SK-N-SH treated with all-trans-retinoic acid at 6 μM for 48 hours (cell line): ENCODE data around the gene SLC22A3.

Source experiments
- ATAC-seq: fragments of 200-7000 bp; cut with Tn5 transposase; 3 replicates; pipeline ENCODE4 v1.9.1; 2020; ENCODE audit warnings: mild to moderate bottlenecking, moderate library complexity
- ARNTL ChIP-seq: fragments of 450-650 bp; formaldehyde crosslinking; IDR thresholded peaks from 2 replicates; pipeline ENCODE4 v1.5.0; 2020; ENCODE audit warnings: low read depth, mild to moderate bottlenecking, moderate library complexity, borderline replicate concordance
- BACH2 ChIP-seq: fragments of 250-450 bp; sonication (Bioruptor Pico); IDR thresholded peaks from 2 replicates; pipeline ENCODE4 v1.9.0; 2021; ENCODE audit warnings: mild to moderate bottlenecking, borderline replicate concordance
- CREB5 ChIP-seq: fragments of 250-450 bp; sonication (Bioruptor Pico); IDR thresholded peaks from 2 replicates; pipeline ENCODE4 v1.5.1; 2020; ENCODE audit warnings: low read depth, mild to moderate bottlenecking, moderate library complexity
- CSDC2 ChIP-seq: fragments of 250-450 bp; sonication (Bioruptor Pico); IDR thresholded peaks from 2 replicates; pipeline ENCODE4 v1.5.0; 2020; ENCODE audit warnings: mild to moderate bottlenecking, moderate library complexity
- CSRNP3 ChIP-seq: fragments of 250-450 bp; sonication (Bioruptor Pico); IDR thresholded peaks from 2 replicates; pipeline ENCODE4 v1.5.1; 2021; ENCODE audit warnings: mild to moderate bottlenecking, moderate library complexity
- ESRRG ChIP-seq: fragments of 250-450 bp; sonication (Bioruptor Pico); IDR thresholded peaks from 2 replicates; pipeline ENCODE4 v1.6.1; 2021; ENCODE audit warnings: mild to moderate bottlenecking
- GLIS3 ChIP-seq: fragments of 250-450 bp; sonication (Bioruptor Pico); IDR thresholded peaks from 2 replicates; pipeline ENCODE4 v1.5.0; 2020; ENCODE audit warnings: mild to moderate bottlenecking, moderate library complexity
- ISL1 ChIP-seq: fragments of 250-450 bp; sonication (Bioruptor Pico); IDR thresholded peaks from 2 replicates; pipeline ENCODE4 v2.1.2; 2022; ENCODE audit warnings: mild to moderate bottlenecking, moderate library complexity
- OSR1 ChIP-seq: fragments of 250-450 bp; sonication (Bioruptor Pico); IDR thresholded peaks from 2 replicates; pipeline ENCODE4 v1.8.0; 2022; ENCODE audit warnings: moderate library complexity, mild to moderate bottlenecking, inconsistent platforms
- POU6F1 ChIP-seq: fragments of 250-450 bp; sonication (Bioruptor Pico); IDR thresholded peaks from 2 replicates; pipeline ENCODE4 v1.8.0; 2021; ENCODE audit warnings: low read depth, mild to moderate bottlenecking, moderate library complexity, borderline replicate concordance
- PPARA ChIP-seq: fragments of 250-450 bp; sonication (Bioruptor Pico); IDR thresholded peaks from 2 replicates; pipeline ENCODE4 v1.5.0; 2020; ENCODE audit warnings: mild to moderate bottlenecking, borderline replicate concordance
- RARB ChIP-seq: fragments of 250-450 bp; sonication (Bioruptor Pico); IDR thresholded peaks from 2 replicates; pipeline ENCODE4 v1.8.0; 2021; ENCODE audit warnings: mild to moderate bottlenecking, moderate library complexity
- SNAI2 ChIP-seq: fragments of 250-450 bp; sonication (Bioruptor Pico); IDR thresholded peaks from 2 replicates; pipeline ENCODE4 v1.5.0; 2020; ENCODE audit warnings: mild to moderate bottlenecking, moderate library complexity
- TCF4 ChIP-seq: fragments of 250-450 bp; sonication (Bioruptor Pico); IDR thresholded peaks from 2 replicates; pipeline ENCODE4 v1.8.0; 2021; ENCODE audit warnings: mild to moderate bottlenecking, moderate library complexity, borderline replicate concordance
- TOX ChIP-seq: fragments of 250-450 bp; sonication (Bioruptor Pico); IDR thresholded peaks from 2 replicates; pipeline ENCODE4 v1.8.0; 2021; ENCODE audit warnings: mild to moderate bottlenecking, moderate library complexity, borderline replicate concordance
- ZC3H10 ChIP-seq: fragments of 250-450 bp; sonication (Bioruptor Pico); IDR thresholded peaks from 2 replicates; pipeline ENCODE4 v1.5.1; 2021; ENCODE audit warnings: mild to moderate bottlenecking, moderate library complexity
- ZFP3 ChIP-seq: fragments of 250-450 bp; sonication (Bioruptor Pico); IDR thresholded peaks from 2 replicates; pipeline ENCODE4 v1.5.0; 2020; ENCODE audit warnings: mild to moderate bottlenecking, moderate library complexity
- ZNF70 ChIP-seq: fragments of 450-650 bp; formaldehyde crosslinking; IDR thresholded peaks from 2 replicates; pipeline ENCODE4 v1.5.0; 2020; ENCODE audit warnings: mild to moderate bottlenecking, moderate library complexity
- ZNF8 ChIP-seq: fragments of 450-650 bp; formaldehyde crosslinking; IDR thresholded peaks from 2 replicates; pipeline ENCODE4 v1.5.0; 2020; ENCODE audit warnings: mild to moderate bottlenecking, moderate library complexity
- TF ChIP-seq, protein P1 (sequence below): fragments of 250-450 bp; sonication (Bioruptor Pico); IDR thresholded peaks from 2 replicates; pipeline ENCODE4 v1.8.0; 2020; ENCODE audit warnings: mild to moderate bottlenecking, moderate library complexity, borderline replicate concordance
- TF ChIP-seq, protein P2 (sequence below): fragments of 250-450 bp; sonication (Bioruptor Pico); IDR thresholded peaks from 2 replicates; pipeline ENCODE4 v1.5.0; 2020; ENCODE audit warnings: mild to moderate bottlenecking, moderate library complexity

The SLC22A3 gene

GRCh38 chr6:160327981-160328380, 20.2 kb upstream of the SLC22A3 start:
- no peak for TF ChIP-seq ZNF8 (CRISPR knock-in tag)
- TF ChIP-seq, protein P1, sequence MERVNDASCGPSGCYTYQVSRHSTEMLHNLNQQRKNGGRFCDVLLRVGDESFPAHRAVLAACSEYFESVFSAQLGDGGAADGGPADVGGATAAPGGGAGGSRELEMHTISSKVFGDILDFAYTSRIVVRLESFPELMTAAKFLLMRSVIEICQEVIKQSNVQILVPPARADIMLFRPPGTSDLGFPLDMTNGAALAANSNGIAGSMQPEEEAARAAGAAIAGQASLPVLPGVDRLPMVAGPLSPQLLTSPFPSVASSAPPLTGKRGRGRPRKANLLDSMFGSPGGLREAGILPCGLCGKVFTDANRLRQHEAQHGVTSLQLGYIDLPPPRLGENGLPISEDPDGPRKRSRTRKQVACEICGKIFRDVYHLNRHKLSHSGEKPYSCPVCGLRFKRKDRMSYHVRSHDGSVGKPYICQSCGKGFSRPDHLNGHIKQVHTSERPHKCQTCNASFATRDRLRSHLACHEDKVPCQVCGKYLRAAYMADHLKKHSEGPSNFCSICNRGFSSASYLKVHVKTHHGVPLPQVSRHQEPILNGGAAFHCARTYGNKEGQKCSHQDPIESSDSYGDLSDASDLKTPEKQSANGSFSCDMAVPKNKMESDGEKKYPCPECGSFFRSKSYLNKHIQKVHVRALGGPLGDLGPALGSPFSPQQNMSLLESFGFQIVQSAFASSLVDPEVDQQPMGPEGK (CRISPR knock-in tag), result no peak
- no peak for TF ChIP-seq CSDC2 (CRISPR knock-in tag)
- no peak for TF ChIP-seq ARNTL (CRISPR knock-in tag)
- no peak for TF ChIP-seq RARB
- no peak for TF ChIP-seq POU6F1 (CRISPR knock-in tag)
- TF ChIP-seq BACH2 (CRISPR knock-in tag), result no peak
- TF ChIP-seq SNAI2, result no peak
- TF ChIP-seq ZNF70 (CRISPR knock-in tag), result no peak
- TF ChIP-seq, all 23 proteins: peak for 0
- no peak for ATAC-seq

- ATAC-seq, result no peak
- no peak for TF ChIP-seq CSDC2 (CRISPR knock-in tag)
- TF ChIP-seq OSR1, result no peak
- TF ChIP-seq, protein P1 (CRISPR knock-in tag), result no peak
- no peak for TF ChIP-seq ISL1 (CRISPR knock-in tag)
- no peak for TF ChIP-seq CREB5 (CRISPR knock-in tag)
- TF ChIP-seq ARNTL (CRISPR knock-in tag), result no peak
- no peak for TF ChIP-seq ZNF8 (CRISPR knock-in tag)
- no peak for TF ChIP-seq ZFP3 (CRISPR knock-in tag)
- no peak for TF ChIP-seq POU6F1 (CRISPR knock-in tag)
- no peak for TF ChIP-seq TOX (CRISPR knock-in tag)
- TF ChIP-seq CSRNP3 (CRISPR knock-in tag), result no peak
- TF ChIP-seq PPARA (CRISPR knock-in tag), result no peak
- no peak for TF ChIP-seq SNAI2
- no peak for TF ChIP-seq ESRRG (CRISPR knock-in tag)
- no peak for TF ChIP-seq RARB
- TF ChIP-seq ZC3H10, result no peak
- TF ChIP-seq GLIS3, result no peak
- TF ChIP-seq TCF4 (CRISPR knock-in tag), result no peak
- TF ChIP-seq, protein P2, sequence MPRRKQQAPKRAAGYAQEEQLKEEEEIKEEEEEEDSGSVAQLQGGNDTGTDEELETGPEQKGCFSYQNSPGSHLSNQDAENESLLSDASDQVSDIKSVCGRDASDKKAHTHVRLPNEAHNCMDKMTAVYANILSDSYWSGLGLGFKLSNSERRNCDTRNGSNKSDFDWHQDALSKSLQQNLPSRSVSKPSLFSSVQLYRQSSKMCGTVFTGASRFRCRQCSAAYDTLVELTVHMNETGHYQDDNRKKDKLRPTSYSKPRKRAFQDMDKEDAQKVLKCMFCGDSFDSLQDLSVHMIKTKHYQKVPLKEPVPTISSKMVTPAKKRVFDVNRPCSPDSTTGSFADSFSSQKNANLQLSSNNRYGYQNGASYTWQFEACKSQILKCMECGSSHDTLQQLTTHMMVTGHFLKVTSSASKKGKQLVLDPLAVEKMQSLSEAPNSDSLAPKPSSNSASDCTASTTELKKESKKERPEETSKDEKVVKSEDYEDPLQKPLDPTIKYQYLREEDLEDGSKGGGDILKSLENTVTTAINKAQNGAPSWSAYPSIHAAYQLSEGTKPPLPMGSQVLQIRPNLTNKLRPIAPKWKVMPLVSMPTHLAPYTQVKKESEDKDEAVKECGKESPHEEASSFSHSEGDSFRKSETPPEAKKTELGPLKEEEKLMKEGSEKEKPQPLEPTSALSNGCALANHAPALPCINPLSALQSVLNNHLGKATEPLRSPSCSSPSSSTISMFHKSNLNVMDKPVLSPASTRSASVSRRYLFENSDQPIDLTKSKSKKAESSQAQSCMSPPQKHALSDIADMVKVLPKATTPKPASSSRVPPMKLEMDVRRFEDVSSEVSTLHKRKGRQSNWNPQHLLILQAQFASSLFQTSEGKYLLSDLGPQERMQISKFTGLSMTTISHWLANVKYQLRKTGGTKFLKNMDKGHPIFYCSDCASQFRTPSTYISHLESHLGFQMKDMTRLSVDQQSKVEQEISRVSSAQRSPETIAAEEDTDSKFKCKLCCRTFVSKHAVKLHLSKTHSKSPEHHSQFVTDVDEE, result no peak
- TF ChIP-seq BACH2 (CRISPR knock-in tag), result no peak
Measured at GRCh38 chr6:160328447-160328846, 19.7 kb upstream of the SLC22A3 start.
